Measurements from ENCODE around the gene SLC22A23.
A peak's percentile ranks its signal among the peaks of the same experiment; 100 is the strongest.

SLC22A23 gene

GRCh38 chr6:3270258-3270657, 186.6 kb downstream of the SLC22A23 start (continued):
- no peak for TF ChIP-seq SALL2 (tag by site-specific recombination; IDR thresholded peaks at IDR 0.05; ENCODE audit: borderline replicate concordance)

GRCh38 chr6:3269281-3269975, 187.4 kb downstream of the SLC22A23 start:
- no peaks in the 10 kb centered on the region for H3K9me3 ChIP-seq (ENCODE audit: control insufficient read depth, insufficient read depth, low read depth, low read length)
- ChIA-PET CTCF (interaction anchor here (0.7 kb wide), 1 partner anchor 12 kb away, joined by 6 read pairs; no protein-coding TSS in a partner anchor), POLR2A (no interaction called here)
- H3K36me3 ChIP-seq (ENCODE audit: control insufficient read depth in 2 of 2, insufficient read depth in 1 of 2, low read length in 2 of 2): peaks cover 3 to 78% of the 10 kb centered on the region in 2 experiments; a peak in 2 of 3 replicates
- H3K27ac ChIP-seq (ENCODE audit: extremely low read depth, low read depth, low read length): no peak overlapping the region
- no peak overlapping the region for H3K4me3 ChIP-seq (ENCODE audit: low read depth, low read length)
- TF ChIP-seq ZNF776 (tag by site-specific recombination; IDR thresholded peaks at IDR 0.05; ENCODE audit: borderline replicate concordance): no peak
- TF ChIP-seq ZNF48 (tag by site-specific recombination; IDR thresholded peaks at IDR 0.05): no peak
- TF ChIP-seq FEZF1 (tag by site-specific recombination; IDR thresholded peaks at IDR 0.05): peak; percentile 57
- no peak for TF ChIP-seq ZNF692 (tag by site-specific recombination; IDR thresholded peaks at IDR 0.05)
- no peaks in the 10 kb centered on the region for H3K4me1 ChIP-seq (ENCODE audit: control insufficient read depth, insufficient read depth, low read length)

GRCh38 chr6:3268680-3269079, 188.2 kb downstream of the SLC22A23 start:
- Histone ChIP-seq H3K4me3 (ENCODE audit: low read depth, low read length) (no peak overlapping the region), H3K4me1 (ENCODE audit: control insufficient read depth, insufficient read depth, low read length) (no peaks in the 10 kb centered on the region), H3K9me3 (ENCODE audit: control insufficient read depth, insufficient read depth, low read depth, low read length) (no peaks in the 10 kb centered on the region), H3K27ac (ENCODE audit: extremely low read depth, low read depth, low read length) (no peak overlapping the region), H3K36me3 (ENCODE audit: control insufficient read depth in 2 of 2, insufficient read depth in 1 of 2, low read length in 2 of 2) (peaks cover 3 to 79% of the 10 kb centered on the region in 2 experiments; a peak in 2 of 3 replicates)
- ChIA-PET CTCF (no interaction called here), POLR2A (no interaction called here)
- no peak for TF ChIP-seq ZNF391 (tag by site-specific recombination; IDR thresholded peaks at IDR 0.05; ENCODE audit: borderline replicate concordance, low read depth)
- TF ChIP-seq KLF1 (tag by site-specific recombination; IDR thresholded peaks at IDR 0.05): no peak
- no peak for TF ChIP-seq MYNN (tag by site-specific recombination; IDR thresholded peaks at IDR 0.05; ENCODE audit: borderline replicate concordance)
- TF ChIP-seq ZNF132 (tag by site-specific recombination; IDR thresholded peaks at IDR 0.05; ENCODE audit: borderline replicate concordance): no peak
- TF ChIP-seq ZNF561 (tag by site-specific recombination; IDR thresholded peaks at IDR 0.05; ENCODE audit: borderline replicate concordance): no peak
- TF ChIP-seq ZBTB26 (tag by site-specific recombination; optimal IDR thresholded peaks at IDR 0.05): no peak
- TF ChIP-seq GLIS2 (tag by site-specific recombination; IDR thresholded peaks at IDR 0.05): no peak
- no peak for TF ChIP-seq ZNF16 (tag by site-specific recombination; IDR thresholded peaks at IDR 0.05; ENCODE audit: low read depth)
- no peak for TF ChIP-seq REPIN1 (tag by site-specific recombination; IDR thresholded peaks at IDR 0.05; ENCODE audit: low read depth)
- TF ChIP-seq ZNF677 (tag by site-specific recombination; IDR thresholded peaks at IDR 0.05): no peak
- TF ChIP-seq ZNF341 (tag by site-specific recombination; IDR thresholded peaks at IDR 0.05; ENCODE audit: low read depth): no peak
- no peak for TF ChIP-seq ZBTB48 (tag by site-specific recombination; IDR thresholded peaks at IDR 0.05)
- no peak for TF ChIP-seq ZNF140 (tag by site-specific recombination; IDR thresholded peaks at IDR 0.05)
- no peak for TF ChIP-seq ZNF138 (tag by site-specific recombination; IDR thresholded peaks at IDR 0.05; ENCODE audit: borderline replicate concordance)
- no peak for TF ChIP-seq ZNF280C (tag by site-specific recombination; IDR thresholded peaks at IDR 0.05)
- no peak for TF ChIP-seq GLI2 (tag by site-specific recombination; IDR thresholded peaks at IDR 0.05; ENCODE audit: borderline replicate concordance, low read depth)
- no peak for TF ChIP-seq KLF9 (tag by site-specific recombination; IDR thresholded peaks at IDR 0.05; ENCODE audit: low read depth)
